Measurements from ENCODE around the gene ZNF557. TPM values are rescaled to one million over a fixed set of nuclear protein-coding genes. Genes with fewer than 3 reads are reported as not detected.
"Not testable (repeated sequence)": the region's sequence is repeated elsewhere in the genome, so short reads cannot be mapped to it uniquely, and the experiment has no call there.

The ZNF557 gene
- total and polyA plus RNA-seq, 8 donors, result 1.3 to 41.4 (median 7.9) TPM

DNA sequence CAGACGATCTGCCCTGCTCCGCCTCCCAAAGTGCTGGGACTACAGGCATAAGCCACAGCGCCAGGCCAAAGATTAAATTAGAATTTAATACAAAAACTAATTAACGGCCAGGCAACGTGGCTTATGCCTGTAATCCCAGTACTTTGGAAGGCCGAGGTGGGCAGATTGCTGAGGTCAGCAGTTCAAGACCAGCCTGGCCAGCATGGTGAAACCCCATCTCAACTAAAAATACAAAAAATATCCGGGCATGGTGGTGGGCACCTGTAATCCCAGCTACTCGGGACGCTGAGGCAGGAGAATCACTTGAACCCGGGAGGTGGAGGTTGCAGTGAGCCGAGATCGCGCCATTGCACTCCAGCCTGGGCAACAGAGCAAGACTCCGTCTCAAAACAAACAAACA lies 13.8 kb upstream of the ZNF557 start:
- DNase-seq; H3K4me3 ChIP-seq; H3K9me3 ChIP-seq; H3K27me3 ChIP-seq; H3K36me3 ChIP-seq; intact Hi-C loops (cut with DNase I; ENCODE audit: low total_unique reads); H3K4me1 ChIP-seq; H3K27ac ChIP-seq: not testable (repeated sequence)
- 83 to 96% (median 92%) methylated on average over 9 to 12 of the region's 14 CpGs for WGBS, 5 donors

DNA sequence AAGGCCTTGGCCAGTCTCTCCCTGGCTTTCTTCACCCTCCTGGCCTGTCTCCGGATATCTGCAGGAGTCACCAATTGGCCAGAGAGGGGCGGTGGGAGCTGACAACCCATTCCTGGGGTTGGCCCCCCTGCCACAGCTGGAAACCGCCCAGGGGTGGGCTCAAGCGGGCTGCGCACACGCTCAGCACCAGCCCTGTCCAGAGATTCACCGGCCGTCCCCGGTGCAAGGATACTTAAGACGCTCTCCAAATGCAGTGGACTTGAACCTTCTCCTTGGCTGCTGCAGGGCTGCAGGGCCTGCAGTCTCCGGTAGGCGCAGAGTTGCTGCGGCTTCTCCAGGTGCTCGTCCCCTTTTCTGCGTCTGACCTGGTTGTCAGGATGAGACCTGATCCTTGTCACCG lies 13.1 kb upstream of the ZNF557 start:
- H3K4me1 ChIP-seq; H3K9me3 ChIP-seq; H3K36me3 ChIP-seq; H3K4me3 ChIP-seq; H3K27ac ChIP-seq; DNase-seq; H3K27me3 ChIP-seq; intact Hi-C loops (cut with DNase I; ENCODE audit: low total_unique reads): not testable (repeated sequence)
- 77 to 92% (median 86%) methylated on average over 8 of the region's 16 CpGs; no CpG with 5 or more reads in 2 of the 5 donors for WGBS, 5 donors

DNA sequence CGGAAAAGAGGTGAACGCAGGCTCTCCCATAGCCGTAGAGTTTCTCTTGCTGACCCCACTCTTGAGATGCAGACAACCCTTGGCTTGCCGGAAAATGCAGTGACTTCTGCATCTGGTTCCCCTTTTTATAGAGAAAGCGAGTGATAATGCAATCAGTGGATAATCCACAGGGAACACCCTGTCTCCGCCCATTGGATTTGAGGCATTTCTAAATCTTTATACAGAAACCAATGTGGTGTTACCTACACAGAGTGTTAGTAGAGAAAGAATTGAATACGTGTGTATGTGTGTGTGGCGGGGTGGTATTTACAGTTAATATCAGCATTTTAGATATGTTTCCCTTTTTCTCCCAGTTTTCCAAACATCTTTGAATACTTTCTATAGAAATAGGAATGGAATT lies 10.9 kb upstream of the ZNF557 start, which contains the start of gene MBD3L3:
Gene MBD3L3 (minus strand): TSS at position 101 of the 400 bp plus-strand sequence. CDS start 71 bp downstream, at position 30.
- no CpG with 5 or more reads among the region's 8 CpGs for WGBS, 5 donors
- H3K27me3 ChIP-seq; H3K9me3 ChIP-seq; DNase-seq; H3K27ac ChIP-seq; intact Hi-C loops (cut with DNase I; ENCODE audit: low total_unique reads); H3K36me3 ChIP-seq; H3K4me1 ChIP-seq; H3K4me3 ChIP-seq: not testable (repeated sequence)

DNA sequence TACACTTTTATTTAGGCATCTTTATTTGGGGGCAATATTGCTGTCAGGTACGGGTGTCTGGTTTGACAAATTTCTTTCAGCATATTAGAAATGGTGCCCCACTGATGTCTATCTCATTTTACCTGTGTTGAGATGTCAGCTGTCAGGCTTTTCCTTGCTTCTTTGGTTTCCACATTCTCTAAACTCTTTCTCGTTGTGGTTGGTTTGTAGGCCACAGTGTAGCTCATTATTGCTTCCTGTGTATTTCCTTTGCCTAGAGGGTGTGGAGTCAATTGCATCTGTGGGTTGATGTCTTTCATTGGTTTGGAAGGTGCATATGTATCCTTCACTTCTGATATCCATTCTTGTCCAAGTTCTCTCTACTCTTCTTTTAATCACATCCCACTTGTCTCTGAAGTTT lies 9.5 kb upstream of the ZNF557 start:
- H3K4me3 ChIP-seq; DNase-seq; intact Hi-C loops (cut with DNase I; ENCODE audit: low total_unique reads); H3K36me3 ChIP-seq; H3K27me3 ChIP-seq; H3K27ac ChIP-seq; H3K9me3 ChIP-seq; H3K4me1 ChIP-seq: not testable (repeated sequence)
- WGBS, 5 donors, result 50 to 61% (median 55%) methylated on average over 1 to 2 of the region's 2 CpGs

DNA sequence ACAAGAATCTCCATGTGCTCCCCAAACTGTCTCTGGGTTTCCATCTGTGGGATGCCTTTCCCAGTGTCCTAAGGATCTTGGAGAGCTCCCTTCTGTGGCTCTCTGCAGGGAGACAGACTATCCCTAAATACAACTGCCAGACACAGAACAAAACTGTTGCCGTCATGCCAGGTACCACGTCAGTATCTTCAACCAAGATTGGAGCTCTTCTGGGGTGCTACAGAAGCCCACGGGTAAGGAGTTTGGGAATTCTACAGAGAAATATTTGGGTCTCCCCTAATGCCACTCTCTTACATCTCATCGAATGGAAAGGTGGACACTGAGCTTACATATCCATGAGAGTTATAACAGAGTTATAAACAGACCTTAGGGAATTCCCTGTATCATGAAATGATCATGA lies 6.2 kb upstream of the ZNF557 start:
- H3K4me3 ChIP-seq, result no peak overlapping the region
- 76 to 87% (median 81%) methylated on average over 4 of the region's 4 CpGs for WGBS, 5 donors
- H3K4me1 ChIP-seq, result no peaks in the 10 kb centered on the region
- TF ChIP-seq EP300 (IDR thresholded peaks at IDR 0.05), result no peak
- no peak for TF ChIP-seq POLR2A (IDR thresholded peaks at IDR 0.05)
- TF ChIP-seq, protein P1, sequence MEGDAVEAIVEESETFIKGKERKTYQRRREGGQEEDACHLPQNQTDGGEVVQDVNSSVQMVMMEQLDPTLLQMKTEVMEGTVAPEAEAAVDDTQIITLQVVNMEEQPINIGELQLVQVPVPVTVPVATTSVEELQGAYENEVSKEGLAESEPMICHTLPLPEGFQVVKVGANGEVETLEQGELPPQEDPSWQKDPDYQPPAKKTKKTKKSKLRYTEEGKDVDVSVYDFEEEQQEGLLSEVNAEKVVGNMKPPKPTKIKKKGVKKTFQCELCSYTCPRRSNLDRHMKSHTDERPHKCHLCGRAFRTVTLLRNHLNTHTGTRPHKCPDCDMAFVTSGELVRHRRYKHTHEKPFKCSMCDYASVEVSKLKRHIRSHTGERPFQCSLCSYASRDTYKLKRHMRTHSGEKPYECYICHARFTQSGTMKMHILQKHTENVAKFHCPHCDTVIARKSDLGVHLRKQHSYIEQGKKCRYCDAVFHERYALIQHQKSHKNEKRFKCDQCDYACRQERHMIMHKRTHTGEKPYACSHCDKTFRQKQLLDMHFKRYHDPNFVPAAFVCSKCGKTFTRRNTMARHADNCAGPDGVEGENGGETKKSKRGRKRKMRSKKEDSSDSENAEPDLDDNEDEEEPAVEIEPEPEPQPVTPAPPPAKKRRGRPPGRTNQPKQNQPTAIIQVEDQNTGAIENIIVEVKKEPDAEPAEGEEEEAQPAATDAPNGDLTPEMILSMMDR (IDR thresholded peaks at IDR 0.05), result no peak
- no peak for TF ChIP-seq POLR2AphosphoS5 (IDR thresholded peaks at IDR 0.05)
- H3K9me3 ChIP-seq, result no peaks in the 10 kb centered on the region
- no peak for DNase-seq
- intact Hi-C loops (cut with DNase I; ENCODE audit: low total_unique reads), result no loop called here
- H3K27me3 ChIP-seq, result no peaks in the 10 kb centered on the region
- no peaks in the 10 kb centered on the region for H3K36me3 ChIP-seq
- no peak overlapping the region for H3K27ac ChIP-seq

DNA sequence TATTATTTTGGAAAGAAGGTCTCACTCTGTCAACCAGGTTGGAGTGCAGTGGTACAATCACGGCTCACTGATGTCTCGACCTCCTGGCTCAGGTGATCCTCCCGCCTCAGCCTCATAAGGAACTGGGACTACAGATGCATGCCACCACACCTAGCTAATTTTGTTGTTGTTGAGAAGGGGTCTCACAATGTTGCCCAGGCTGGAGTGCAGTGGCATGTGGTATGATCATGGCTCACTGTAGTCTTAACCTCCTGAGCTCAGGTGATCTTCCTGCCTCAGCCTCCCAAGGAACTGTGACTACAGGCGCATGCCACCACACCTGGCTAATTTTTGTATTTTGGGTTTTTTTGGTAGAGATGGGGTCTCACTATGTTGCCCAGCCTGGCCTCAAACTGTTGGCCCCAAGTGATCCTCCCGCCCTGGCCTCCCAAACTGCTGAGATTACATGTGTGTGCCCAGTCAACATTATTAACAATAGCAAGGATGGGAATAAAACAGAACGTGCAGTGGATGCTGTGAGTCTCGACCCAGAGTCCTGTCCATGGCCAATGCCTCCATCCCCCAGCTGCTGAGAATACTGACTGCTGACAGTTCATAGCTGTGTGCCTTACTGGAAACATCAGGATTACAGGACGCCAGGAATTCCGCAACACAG lies 5.6 kb upstream of the ZNF557 start:
- TF ChIP-seq POLR2AphosphoS5 (IDR thresholded peaks at IDR 0.05), result no peak
- TF ChIP-seq, protein P1 (IDR thresholded peaks at IDR 0.05), result no peak
- TF ChIP-seq POLR2A (IDR thresholded peaks at IDR 0.05), result no peak
- no peak for TF ChIP-seq EP300 (IDR thresholded peaks at IDR 0.05)
- Histone ChIP-seq H3K9me3 (no peaks in the 10 kb centered on the region), H3K36me3 (no peaks in the 10 kb centered on the region), H3K4me1 (peaks cover 0 to 2% (median 0%) of the 10 kb centered on the region in 4 donors), H3K4me3 (no peak overlapping the region), H3K27me3 (no peaks in the 10 kb centered on the region), H3K27ac (no peak overlapping the region)
- intact Hi-C loops (cut with DNase I; ENCODE audit: low total_unique reads), result no loop called here
- 87 to 93% (median 89%) methylated on average over 9 of the region's 9 CpGs for WGBS, 5 donors
- DNase-seq, result no peak

DNA sequence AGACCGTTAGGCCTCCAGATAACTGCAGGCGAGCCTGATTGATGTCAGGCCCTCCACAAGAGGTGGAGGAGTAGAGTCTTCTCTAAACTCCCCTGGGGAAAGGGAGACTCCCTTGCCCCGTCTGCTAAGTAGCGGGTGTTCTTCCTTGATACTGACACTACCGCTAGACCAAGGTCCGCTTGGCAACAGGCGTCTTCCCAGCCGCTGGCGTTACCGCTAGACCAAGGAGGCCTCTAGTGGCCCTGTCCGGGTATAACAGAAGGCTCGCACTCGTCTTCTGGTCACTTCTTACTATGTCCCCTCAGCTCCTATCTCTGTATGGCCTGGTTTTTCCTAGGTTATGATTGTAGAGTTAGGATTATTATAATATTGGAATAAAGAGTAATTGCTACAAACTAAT lies 2.4 kb upstream of the ZNF557 start:
- H3K27ac ChIP-seq; H3K4me3 ChIP-seq; H3K27me3 ChIP-seq; intact Hi-C loops (cut with DNase I; ENCODE audit: low total_unique reads); H3K9me3 ChIP-seq: not testable (repeated sequence)
- peaks cover 9 to 16% (median 16%) of the 10 kb centered on the region in 4 donors for H3K36me3 ChIP-seq
- 46 to 65% (median 50%) methylated on average over 12 to 13 of the region's 13 CpGs for WGBS, 5 donors
- H3K4me1 ChIP-seq, result peaks cover 9 to 16% (median 14%) of the 10 kb centered on the region in 4 donors
- peak; percentile 20 to 31 for DNase-seq

All from stomach (tissue), 9 donors.